ENCODE results near the gene HMX1. TPM values are rescaled to one million over a fixed set of nuclear protein-coding genes. Genes with fewer than 3 reads are reported as not detected.

Gene HMX1
- polyA plus RNA-seq, 1 of the 3 experiments (the other 2 are of a cell fraction) = 0.20 TPM

DNA sequence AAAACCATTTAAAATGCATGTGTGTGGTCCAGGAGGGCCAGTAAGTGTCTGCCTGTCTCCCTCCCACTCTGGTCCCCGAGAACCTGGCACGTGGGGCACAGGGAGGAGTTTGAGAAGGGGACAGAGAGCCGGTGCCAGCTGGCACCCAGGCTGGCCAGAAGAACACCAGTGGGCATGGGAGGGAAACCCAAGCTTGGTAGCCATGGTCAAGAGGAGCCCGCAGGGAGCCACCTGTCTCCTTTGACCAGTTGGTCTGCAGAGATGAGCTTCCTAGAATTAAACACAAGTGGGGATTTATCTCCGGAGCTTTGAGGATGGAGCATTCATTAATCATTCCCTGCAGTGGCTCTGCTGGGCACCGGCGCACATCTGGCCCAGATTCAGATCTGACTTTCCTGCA lies 41.6 kb downstream of the HMX1 start:
- TF ChIP-seq EZH2phosphoT487 (IDR thresholded peaks at IDR 0.05; ENCODE audit: borderline replicate concordance, low read depth) = no peak
- no peak for TF ChIP-seq RAD21 (IDR thresholded peaks at IDR 0.05; ENCODE audit: low read length)
- no peak for TF ChIP-seq SMC3 (IDR thresholded peaks at IDR 0.05; ENCODE audit: low read depth, low read length)
- TF ChIP-seq SIN3A (IDR thresholded peaks at IDR 0.05; ENCODE audit: borderline replicate concordance, low read depth, low read length) = no peak
- no peak for TF ChIP-seq EP300 (IDR thresholded peaks at IDR 0.05; ENCODE audit: borderline replicate concordance in 1 of 2, low read depth in 1 of 2, low read length in 1 of 2)
- no peak for TF ChIP-seq NRF1 (IDR thresholded peaks at IDR 0.05; ENCODE audit: low read depth, low read length)
- no peak for TF ChIP-seq RFX5 (IDR thresholded peaks at IDR 0.05; ENCODE audit: low read length)
- Histone ChIP-seq H4K20me1 (ENCODE audit: insufficient read depth) (no peaks in the 10 kb centered on the region), H3K4me3 (ENCODE audit: low read depth in 2 of 2, low read length in 1 of 2) (no peak overlapping the region), H3K9me3 (no peaks in the 10 kb centered on the region), H3K4me1 (ENCODE audit: control insufficient read depth in 1 of 2, insufficient read depth in 2 of 2, low read depth in 1 of 2, low read length in 1 of 2) (no peaks in the 10 kb centered on the region; a peak in 1 of 4 replicates), H3K27ac (ENCODE audit: low read depth in 2 of 2, low read length in 1 of 2) (no peak overlapping the region), H3K36me3 (replicated peaks in 1 of 2; ENCODE audit: control insufficient read depth in 1 of 2, insufficient read depth in 2 of 2, low read length in 1 of 2) (no peaks in the 10 kb centered on the region), H3F3A (replicated peaks; ENCODE audit: insufficient read depth) (no peaks in the 10 kb centered on the region), H3K27me3 (ENCODE audit: insufficient read depth) (no peaks in the 10 kb centered on the region), H2AFZ (ENCODE audit: low read depth) (no peak overlapping the region), H3K4me2 (no peak overlapping the region), H3K9ac (no peak overlapping the region), H3K9me2 (no peaks in the 10 kb centered on the region), H3K79me2 (ENCODE audit: insufficient read depth) (no peaks in the 10 kb centered on the region)
- DNase-seq = peak; percentile 23
- CTCF ChIA-PET = interaction anchor here (0.9 to 1.2 kb wide), 2 partner anchors 11 to 142 kb away, joined by 3 read pairs; no protein-coding TSS in a partner anchor
- POLR2A ChIA-PET = no interaction called here
- WGBS (ENCODE audit: low lambda C conversion rate) = 13% methylated on average over 4 of the region's 7 CpGs

DNA sequence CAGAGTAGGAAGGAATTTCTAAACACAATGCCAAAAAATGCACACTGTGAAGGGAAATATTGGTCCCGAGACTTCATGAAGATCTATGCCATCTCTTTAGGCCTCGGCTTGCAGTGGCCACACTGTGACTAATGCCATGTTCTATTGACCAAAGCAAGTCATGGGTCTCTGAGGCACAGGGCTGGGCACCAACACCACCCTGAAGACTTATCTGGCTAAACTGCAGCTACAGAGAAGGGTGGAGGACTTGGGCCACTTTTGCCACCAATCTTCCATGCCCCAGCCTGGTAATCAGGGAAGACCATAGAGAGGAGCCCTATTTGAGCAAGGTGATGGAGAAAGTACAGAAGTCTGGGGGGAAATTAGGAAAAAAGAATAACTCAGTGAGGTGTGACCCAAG lies 42.1 kb downstream of the HMX1 start:
- Histone ChIP-seq H3K79me2 (ENCODE audit: insufficient read depth) (no peaks in the 10 kb centered on the region), H3K27ac (ENCODE audit: low read depth in 2 of 2, low read length in 1 of 2) (no peak overlapping the region), H3K9ac (no peak overlapping the region), H3K27me3 (ENCODE audit: insufficient read depth) (no peaks in the 10 kb centered on the region), H2AFZ (ENCODE audit: low read depth) (no peak overlapping the region), H4K20me1 (ENCODE audit: insufficient read depth) (no peaks in the 10 kb centered on the region), H3F3A (replicated peaks; ENCODE audit: insufficient read depth) (no peaks in the 10 kb centered on the region), H3K4me2 (no peak overlapping the region), H3K4me1 (ENCODE audit: control insufficient read depth in 1 of 2, insufficient read depth in 2 of 2, low read depth in 1 of 2, low read length in 1 of 2) (no peaks in the 10 kb centered on the region; a peak in 1 of 4 replicates), H3K4me3 (ENCODE audit: low read depth in 2 of 2, low read length in 1 of 2) (no peak overlapping the region), H3K9me3 (no peaks in the 10 kb centered on the region), H3K36me3 (replicated peaks in 1 of 2; ENCODE audit: control insufficient read depth in 1 of 2, insufficient read depth in 2 of 2, low read length in 1 of 2) (no peaks in the 10 kb centered on the region), H3K9me2 (no peaks in the 10 kb centered on the region)
- TF ChIP-seq, protein P1, sequence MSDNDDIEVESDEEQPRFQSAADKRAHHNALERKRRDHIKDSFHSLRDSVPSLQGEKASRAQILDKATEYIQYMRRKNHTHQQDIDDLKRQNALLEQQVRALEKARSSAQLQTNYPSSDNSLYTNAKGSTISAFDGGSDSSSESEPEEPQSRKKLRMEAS (IDR thresholded peaks at IDR 0.05; ENCODE audit: low read depth) = no peak
- TF ChIP-seq NRF1 (IDR thresholded peaks at IDR 0.05; ENCODE audit: low read depth, low read length) (no peak), YY1 (IDR thresholded peaks at IDR 0.05; ENCODE audit: low read depth) (no peak), TCF12 (IDR thresholded peaks at IDR 0.05) (no peak), SMC3 (IDR thresholded peaks at IDR 0.05; ENCODE audit: low read depth, low read length) (no peak), EZH2phosphoT487 (IDR thresholded peaks at IDR 0.05; ENCODE audit: borderline replicate concordance, low read depth) (no peak), MEF2A (IDR thresholded peaks at IDR 0.05; ENCODE audit: borderline replicate concordance, low read depth) (no peak), GATA2 (CRISPR knock-in tag; IDR thresholded peaks at IDR 0.05) (no peak), POLR2AphosphoS5 (IDR thresholded peaks at IDR 0.05; ENCODE audit: low read depth, low read length) (no peak), RAD21 (IDR thresholded peaks at IDR 0.05; ENCODE audit: low read length) (no peak), RXRA (IDR thresholded peaks at IDR 0.05; ENCODE audit: borderline replicate concordance, low read depth) (no peak), FOXJ3 (CRISPR knock-in tag; IDR thresholded peaks at IDR 0.05) (no peak), SIN3A (IDR thresholded peaks at IDR 0.05; ENCODE audit: borderline replicate concordance, low read depth, low read length) (no peak), EP300 (IDR thresholded peaks at IDR 0.05; ENCODE audit: borderline replicate concordance in 1 of 2, low read depth in 1 of 2, low read length in 1 of 2) (no peak)
- TF ChIP-seq, protein P2, sequence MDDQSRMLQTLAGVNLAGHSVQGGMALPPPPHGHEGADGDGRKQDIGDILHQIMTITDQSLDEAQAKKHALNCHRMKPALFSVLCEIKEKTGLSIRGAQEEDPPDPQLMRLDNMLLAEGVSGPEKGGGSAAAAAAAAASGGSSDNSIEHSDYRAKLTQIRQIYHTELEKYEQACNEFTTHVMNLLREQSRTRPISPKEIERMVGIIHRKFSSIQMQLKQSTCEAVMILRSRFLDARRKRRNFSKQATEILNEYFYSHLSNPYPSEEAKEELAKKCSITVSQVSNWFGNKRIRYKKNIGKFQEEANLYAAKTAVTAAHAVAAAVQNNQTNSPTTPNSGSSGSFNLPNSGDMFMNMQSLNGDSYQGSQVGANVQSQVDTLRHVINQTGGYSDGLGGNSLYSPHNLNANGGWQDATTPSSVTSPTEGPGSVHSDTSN (IDR thresholded peaks at IDR 0.05) = no peak
- TF ChIP-seq, protein P3, sequence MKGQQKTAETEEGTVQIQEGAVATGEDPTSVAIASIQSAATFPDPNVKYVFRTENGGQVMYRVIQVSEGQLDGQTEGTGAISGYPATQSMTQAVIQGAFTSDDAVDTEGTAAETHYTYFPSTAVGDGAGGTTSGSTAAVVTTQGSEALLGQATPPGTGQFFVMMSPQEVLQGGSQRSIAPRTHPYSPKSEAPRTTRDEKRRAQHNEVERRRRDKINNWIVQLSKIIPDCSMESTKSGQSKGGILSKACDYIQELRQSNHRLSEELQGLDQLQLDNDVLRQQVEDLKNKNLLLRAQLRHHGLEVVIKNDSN (IDR thresholded peaks at IDR 0.05; ENCODE audit: borderline replicate concordance, low read depth) = no peak
- 11% methylated on average over 2 of the region's 2 CpGs for WGBS (ENCODE audit: low lambda C conversion rate)
- DNase-seq = no peak
- POLR2A ChIA-PET = no interaction called here
- CTCF ChIA-PET = no interaction called here

Measured in SK-N-SH (cell line).